ENCODE data around the gene MEIKIN. TPM values are rescaled to one million over a fixed set of nuclear protein-coding genes. Genes with fewer than 3 reads are reported as not detected.

MEIKIN gene
- total and polyA plus RNA-seq, 2 experiments from 2014 or later = not detected

DNA sequence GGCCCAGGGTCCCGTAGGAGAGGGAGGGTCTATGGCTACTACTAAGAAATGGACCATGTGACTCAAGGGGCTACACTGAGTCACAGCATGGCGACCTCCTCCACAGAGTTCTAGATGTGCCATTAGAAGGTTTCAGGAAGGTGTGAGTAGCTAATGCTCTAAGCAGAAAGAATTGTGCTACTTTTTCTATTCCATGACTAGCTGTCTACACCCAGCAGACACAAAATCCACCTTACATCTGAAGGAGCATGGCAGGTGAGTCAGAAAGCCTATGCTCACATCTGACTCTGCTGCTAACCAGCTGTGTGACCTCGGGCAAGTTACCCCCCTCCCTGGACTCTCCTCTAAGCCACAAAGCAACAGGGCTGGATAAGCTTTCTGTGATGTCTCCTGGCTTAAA lies 14.4 kb upstream of the MEIKIN start:
- TF ChIP-seq POLR2AphosphoS5 (IDR thresholded peaks at IDR 0.05; ENCODE audit: low read depth) (no peak), STAT1 (IDR thresholded peaks at IDR 0.05; ENCODE audit: unreplicated experiment) (no peak), EZH2phosphoT487 (IDR thresholded peaks at IDR 0.05; ENCODE audit: unreplicated experiment) (no peak), CREB1 (CRISPR knock-in tag; IDR thresholded peaks at IDR 0.05; ENCODE audit: low read depth) (no peak), ZNF114 (CRISPR knock-in tag; IDR thresholded peaks at IDR 0.05) (no peak), ZNF331 (CRISPR knock-in tag; IDR thresholded peaks at IDR 0.05; ENCODE audit: low read depth) (no peak), NANOG (IDR thresholded peaks at IDR 0.05; ENCODE audit: borderline replicate concordance) (no peak), EZH2 (IDR thresholded peaks at IDR 0.05; ENCODE audit: low read depth, unreplicated experiment) (no peak), JUNB (IDR thresholded peaks at IDR 0.05; ENCODE audit: unreplicated experiment) (no peak)
- TF ChIP-seq, protein P1, sequence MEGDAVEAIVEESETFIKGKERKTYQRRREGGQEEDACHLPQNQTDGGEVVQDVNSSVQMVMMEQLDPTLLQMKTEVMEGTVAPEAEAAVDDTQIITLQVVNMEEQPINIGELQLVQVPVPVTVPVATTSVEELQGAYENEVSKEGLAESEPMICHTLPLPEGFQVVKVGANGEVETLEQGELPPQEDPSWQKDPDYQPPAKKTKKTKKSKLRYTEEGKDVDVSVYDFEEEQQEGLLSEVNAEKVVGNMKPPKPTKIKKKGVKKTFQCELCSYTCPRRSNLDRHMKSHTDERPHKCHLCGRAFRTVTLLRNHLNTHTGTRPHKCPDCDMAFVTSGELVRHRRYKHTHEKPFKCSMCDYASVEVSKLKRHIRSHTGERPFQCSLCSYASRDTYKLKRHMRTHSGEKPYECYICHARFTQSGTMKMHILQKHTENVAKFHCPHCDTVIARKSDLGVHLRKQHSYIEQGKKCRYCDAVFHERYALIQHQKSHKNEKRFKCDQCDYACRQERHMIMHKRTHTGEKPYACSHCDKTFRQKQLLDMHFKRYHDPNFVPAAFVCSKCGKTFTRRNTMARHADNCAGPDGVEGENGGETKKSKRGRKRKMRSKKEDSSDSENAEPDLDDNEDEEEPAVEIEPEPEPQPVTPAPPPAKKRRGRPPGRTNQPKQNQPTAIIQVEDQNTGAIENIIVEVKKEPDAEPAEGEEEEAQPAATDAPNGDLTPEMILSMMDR (conservative IDR thresholded peaks at IDR 0.05; ENCODE audit: low read depth in 2 of 2) = no peak
- TF ChIP-seq, protein P2, sequence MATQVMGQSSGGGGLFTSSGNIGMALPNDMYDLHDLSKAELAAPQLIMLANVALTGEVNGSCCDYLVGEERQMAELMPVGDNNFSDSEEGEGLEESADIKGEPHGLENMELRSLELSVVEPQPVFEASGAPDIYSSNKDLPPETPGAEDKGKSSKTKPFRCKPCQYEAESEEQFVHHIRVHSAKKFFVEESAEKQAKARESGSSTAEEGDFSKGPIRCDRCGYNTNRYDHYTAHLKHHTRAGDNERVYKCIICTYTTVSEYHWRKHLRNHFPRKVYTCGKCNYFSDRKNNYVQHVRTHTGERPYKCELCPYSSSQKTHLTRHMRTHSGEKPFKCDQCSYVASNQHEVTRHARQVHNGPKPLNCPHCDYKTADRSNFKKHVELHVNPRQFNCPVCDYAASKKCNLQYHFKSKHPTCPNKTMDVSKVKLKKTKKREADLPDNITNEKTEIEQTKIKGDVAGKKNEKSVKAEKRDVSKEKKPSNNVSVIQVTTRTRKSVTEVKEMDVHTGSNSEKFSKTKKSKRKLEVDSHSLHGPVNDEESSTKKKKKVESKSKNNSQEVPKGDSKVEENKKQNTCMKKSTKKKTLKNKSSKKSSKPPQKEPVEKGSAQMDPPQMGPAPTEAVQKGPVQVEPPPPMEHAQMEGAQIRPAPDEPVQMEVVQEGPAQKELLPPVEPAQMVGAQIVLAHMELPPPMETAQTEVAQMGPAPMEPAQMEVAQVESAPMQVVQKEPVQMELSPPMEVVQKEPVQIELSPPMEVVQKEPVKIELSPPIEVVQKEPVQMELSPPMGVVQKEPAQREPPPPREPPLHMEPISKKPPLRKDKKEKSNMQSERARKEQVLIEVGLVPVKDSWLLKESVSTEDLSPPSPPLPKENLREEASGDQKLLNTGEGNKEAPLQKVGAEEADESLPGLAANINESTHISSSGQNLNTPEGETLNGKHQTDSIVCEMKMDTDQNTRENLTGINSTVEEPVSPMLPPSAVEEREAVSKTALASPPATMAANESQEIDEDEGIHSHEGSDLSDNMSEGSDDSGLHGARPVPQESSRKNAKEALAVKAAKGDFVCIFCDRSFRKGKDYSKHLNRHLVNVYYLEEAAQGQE (IDR thresholded peaks at IDR 0.05; ENCODE audit: unreplicated experiment) = no peak
- TF ChIP-seq, protein P3, sequence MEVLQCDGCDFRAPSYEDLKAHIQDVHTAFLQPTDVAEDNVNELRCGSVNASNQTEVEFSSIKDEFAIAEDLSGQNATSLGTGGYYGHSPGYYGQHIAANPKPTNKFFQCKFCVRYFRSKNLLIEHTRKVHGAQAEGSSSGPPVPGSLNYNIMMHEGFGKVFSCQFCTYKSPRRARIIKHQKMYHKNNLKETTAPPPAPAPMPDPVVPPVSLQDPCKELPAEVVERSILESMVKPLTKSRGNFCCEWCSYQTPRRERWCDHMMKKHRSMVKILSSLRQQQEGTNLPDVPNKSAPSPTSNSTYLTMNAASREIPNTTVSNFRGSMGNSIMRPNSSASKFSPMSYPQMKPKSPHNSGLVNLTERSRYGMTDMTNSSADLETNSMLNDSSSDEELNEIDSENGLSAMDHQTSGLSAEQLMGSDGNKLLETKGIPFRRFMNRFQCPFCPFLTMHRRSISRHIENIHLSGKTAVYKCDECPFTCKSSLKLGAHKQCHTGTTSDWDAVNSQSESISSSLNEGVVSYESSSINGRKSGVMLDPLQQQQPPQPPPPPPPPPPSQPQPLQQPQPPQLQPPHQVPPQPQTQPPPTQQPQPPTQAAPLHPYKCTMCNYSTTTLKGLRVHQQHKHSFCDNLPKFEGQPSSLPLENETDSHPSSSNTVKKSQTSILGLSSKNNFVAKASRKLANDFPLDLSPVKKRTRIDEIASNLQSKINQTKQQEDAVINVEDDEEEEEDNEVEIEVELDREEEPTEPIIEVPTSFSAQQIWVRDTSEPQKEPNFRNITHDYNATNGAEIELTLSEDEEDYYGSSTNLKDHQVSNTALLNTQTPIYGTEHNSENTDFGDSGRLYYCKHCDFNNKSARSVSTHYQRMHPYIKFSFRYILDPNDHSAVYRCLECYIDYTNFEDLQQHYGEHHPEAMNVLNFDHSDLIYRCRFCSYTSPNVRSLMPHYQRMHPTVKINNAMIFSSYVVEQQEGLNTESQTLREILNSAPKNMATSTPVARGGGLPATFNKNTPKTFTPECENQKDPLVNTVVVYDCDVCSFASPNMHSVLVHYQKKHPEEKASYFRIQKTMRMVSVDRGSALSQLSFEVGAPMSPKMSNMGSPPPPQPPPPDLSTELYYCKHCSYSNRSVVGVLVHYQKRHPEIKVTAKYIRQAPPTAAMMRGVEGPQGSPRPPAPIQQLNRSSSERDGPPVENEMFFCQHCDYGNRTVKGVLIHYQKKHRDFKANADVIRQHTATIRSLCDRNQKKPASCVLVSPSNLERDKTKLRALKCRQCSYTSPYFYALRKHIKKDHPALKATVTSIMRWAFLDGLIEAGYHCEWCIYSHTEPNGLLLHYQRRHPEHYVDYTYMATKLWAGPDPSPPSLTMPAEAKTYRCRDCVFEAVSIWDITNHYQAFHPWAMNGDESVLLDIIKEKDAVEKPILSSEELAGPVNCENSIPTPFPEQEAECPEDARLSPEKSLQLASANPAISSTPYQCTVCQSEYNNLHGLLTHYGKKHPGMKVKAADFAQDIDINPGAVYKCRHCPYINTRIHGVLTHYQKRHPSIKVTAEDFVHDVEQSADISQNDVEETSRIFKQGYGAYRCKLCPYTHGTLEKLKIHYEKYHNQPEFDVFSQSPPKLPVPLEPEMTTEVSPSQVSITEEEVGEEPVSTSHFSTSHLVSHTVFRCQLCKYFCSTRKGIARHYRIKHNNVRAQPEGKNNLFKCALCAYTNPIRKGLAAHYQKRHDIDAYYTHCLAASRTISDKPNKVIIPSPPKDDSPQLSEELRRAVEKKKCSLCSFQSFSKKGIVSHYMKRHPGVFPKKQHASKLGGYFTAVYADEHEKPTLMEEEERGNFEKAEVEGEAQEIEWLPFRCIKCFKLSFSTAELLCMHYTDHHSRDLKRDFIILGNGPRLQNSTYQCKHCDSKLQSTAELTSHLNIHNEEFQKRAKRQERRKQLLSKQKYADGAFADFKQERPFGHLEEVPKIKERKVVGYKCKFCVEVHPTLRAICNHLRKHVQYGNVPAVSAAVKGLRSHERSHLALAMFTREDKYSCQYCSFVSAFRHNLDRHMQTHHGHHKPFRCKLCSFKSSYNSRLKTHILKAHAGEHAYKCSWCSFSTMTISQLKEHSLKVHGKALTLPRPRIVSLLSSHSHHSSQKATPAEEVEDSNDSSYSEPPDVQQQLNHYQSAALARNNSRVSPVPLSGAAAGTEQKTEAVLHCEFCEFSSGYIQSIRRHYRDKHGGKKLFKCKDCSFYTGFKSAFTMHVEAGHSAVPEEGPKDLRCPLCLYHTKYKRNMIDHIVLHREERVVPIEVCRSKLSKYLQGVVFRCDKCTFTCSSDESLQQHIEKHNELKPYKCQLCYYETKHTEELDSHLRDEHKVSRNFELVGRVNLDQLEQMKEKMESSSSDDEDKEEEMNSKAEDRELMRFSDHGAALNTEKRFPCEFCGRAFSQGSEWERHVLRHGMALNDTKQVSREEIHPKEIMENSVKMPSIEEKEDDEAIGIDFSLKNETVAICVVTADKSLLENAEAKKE (CRISPR knock-in tag; IDR thresholded peaks at IDR 0.05) = no peak
- TF ChIP-seq, protein P4, sequence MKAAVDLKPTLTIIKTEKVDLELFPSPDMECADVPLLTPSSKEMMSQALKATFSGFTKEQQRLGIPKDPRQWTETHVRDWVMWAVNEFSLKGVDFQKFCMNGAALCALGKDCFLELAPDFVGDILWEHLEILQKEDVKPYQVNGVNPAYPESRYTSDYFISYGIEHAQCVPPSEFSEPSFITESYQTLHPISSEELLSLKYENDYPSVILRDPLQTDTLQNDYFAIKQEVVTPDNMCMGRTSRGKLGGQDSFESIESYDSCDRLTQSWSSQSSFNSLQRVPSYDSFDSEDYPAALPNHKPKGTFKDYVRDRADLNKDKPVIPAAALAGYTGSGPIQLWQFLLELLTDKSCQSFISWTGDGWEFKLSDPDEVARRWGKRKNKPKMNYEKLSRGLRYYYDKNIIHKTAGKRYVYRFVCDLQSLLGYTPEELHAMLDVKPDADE (IDR thresholded peaks at IDR 0.05) = no peak
- H3K9me2 ChIP-seq (ENCODE audit: insufficient read depth) = 0 out of 2 replicates have a peak, but pooled peaks cover 5% of the 10 kb centered on the region
- H3K4me2 ChIP-seq = no peak overlapping the region
- H2AFZ ChIP-seq = no peak overlapping the region
- H3K4me3 Mint-ChIP-seq = no peak overlapping the region
- no peaks in the 10 kb centered on the region for H3K4me1 ChIP-seq (ENCODE audit: insufficient read depth)
- no peak overlapping the region for H3K27ac ChIP-seq (ENCODE audit: low read depth)
- H3K4me3 ChIP-seq = no peak overlapping the region
- H3K27me3 Mint-ChIP-seq (ENCODE audit: insufficient read depth, low read depth, poor library complexity) = peaks cover 5% of the 10 kb centered on the region
- no peaks in the 10 kb centered on the region; the same call in 2 of the 3 replicates for H3K4me1 Mint-ChIP-seq
- H3F3A ChIP-seq (replicated peaks; ENCODE audit: low read depth) = no peaks in the 10 kb centered on the region
- DNase-seq (ENCODE audit: low spot score) (no peak), ATAC-seq (no peak)
- no peaks in the 10 kb centered on the region for H4K20me1 ChIP-seq (replicated peaks; ENCODE audit: insufficient read depth)
- H3K36me3 ChIP-seq (ENCODE audit: insufficient read depth) = no peaks in the 10 kb centered on the region
- no peaks in the 10 kb centered on the region for H3K36me3 Mint-ChIP-seq (ENCODE audit: low read depth)
- no peaks in the 10 kb centered on the region for H3K79me2 ChIP-seq (replicated peaks; ENCODE audit: insufficient read depth)
- no peaks in the 10 kb centered on the region for H3K27me3 ChIP-seq (ENCODE audit: insufficient read depth)
- H3K27ac Mint-ChIP-seq = no peak overlapping the region
- no peaks in the 10 kb centered on the region for H3K9me3 Mint-ChIP-seq
